Stimulated activated CD4-positive, alpha-beta T cell treated with anti-CD3 and anti-CD28 coated beads, TNF-alpha, amount 100 ng/mL, for 1 hour (primary cell): ENCODE measurements around the gene VIPR1.
A peak's percentile ranks its signal among the peaks of the same experiment; 100 is the strongest.
"Not testable (repeated sequence)": the region's sequence is repeated elsewhere in the genome, so short reads cannot be mapped to it uniquely, and the experiment has no call there.

Source experiments
- DNase-seq, 3 donors: peaks; one replicate each; pipeline ENCODE4 v3.0.0-alpha.2; 2020; ENCODE audit warnings: low read depth in 3 of 3, low spot score in 1 of 3

Gene VIPR1

DNA sequence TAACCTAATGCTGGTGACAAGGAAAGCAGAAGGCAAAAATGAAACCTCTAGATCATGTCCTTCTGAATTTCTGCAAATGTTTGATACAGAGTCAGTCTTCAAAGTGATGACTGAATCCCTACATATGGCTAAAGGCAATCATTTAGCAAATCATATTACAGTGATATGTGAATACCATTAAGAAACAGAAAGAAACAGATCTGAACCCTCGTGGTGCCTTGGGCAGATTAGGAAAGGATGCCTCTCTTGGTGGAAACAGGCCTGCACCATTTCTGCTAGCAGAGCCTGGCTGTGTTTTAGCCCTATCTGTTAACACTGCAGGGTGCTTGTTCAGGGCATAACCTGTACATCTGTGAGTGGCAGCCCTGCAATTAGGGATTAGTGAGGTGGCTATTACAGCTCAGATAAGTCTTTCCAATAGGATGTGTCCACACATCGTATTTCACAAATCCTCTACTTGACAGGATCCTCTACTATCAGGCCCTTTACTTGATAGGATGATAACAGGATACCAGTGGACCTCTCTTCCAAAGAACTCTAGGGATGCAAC is 67.2 kb downstream of the VIPR1 start:
- DNase-seq: no peak

GRCh38 chr3:42572278-42572677 is 69.8 kb downstream of the VIPR1 start:
- DNase-seq: no peak

DNA sequence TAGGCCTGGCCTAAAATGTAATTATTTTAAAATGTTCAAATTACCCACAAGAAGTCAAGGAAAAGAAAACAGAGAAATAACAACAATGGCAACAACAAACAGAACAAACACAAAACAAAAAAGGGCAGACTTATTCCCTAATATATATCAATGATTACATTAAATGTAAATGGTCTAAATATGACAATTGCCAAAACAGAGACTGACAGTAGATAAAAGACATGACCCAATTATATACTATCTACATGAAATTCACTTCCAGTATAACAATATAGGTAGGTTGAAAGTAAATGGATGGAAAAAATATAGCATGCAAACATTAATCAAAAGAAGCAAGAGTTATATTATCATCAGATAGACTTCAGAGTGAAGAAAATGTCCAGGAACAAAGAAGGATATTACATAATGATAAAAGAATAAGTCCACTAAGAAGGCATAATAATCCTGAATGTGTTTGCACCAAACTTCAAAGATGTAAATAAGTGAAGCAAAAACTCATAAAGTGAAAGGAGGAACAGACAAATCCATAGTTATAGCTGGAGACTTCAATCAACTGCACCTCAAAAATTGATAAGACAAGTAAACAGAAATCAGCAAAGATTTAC is 72.8 kb downstream of the VIPR1 start:
- DNase-seq: no peak

- no peak for DNase-seq
Measured at GRCh38 chr3:42578054-42578453, 75.6 kb downstream of the VIPR1 start.

GRCh38 chr3:42579346-42579745 is 76.9 kb downstream of the VIPR1 start:
- not testable (repeated sequence) for DNase-seq

GRCh38 chr3:42581400-42581708 is 78.9 kb downstream of the VIPR1 start:
- no peak for DNase-seq

GRCh38 chr3:42581709-42582473 is 79.4 kb downstream of the VIPR1 start, which contains the start of gene SEC22C:
Gene SEC22C (minus strand): TSS chr3:42581967. CDS start chr3:42569046, 12,921 bp downstream.
- peak; percentile 88 to 90 (median 89) for DNase-seq

DNA sequence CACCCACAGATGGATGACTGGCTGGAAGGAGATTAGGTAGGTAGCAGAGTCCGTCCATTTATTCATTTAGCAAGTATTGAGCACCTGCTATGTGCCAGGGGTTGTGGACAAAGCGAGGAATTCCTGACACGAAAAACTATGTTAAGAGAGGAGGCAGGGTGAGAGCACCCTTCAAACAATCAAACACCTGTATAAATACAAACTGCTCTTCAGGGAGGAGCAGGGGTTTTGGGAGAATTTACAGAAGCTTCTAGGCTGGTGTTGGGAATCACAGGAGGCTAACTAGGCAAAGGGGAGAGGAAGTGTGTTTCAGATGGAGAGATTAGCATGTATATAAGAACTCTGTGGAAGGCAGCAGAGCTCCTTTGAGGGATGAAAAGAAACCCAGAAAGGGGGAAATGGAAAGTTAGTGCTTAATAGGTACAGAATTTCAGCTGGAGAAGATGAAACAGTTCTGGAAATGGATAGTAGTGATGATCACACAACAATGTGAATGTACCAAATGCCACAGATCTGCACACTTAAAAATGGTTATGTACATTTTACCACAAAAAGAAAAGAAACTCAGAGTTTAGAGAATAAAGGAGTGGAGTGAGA is 80.1 kb downstream of the VIPR1 start:
- DNase-seq: no peak
